ENCODE data around the gene HEMGN. TPM values are rescaled to one million over a fixed set of nuclear protein-coding genes. Genes with fewer than 3 reads are reported as not detected.
"Not testable (repeated sequence)": the region's sequence is repeated elsewhere in the genome, so short reads cannot be mapped to it uniquely, and the experiment has no call there.

HEMGN gene
- total RNA-seq, 1 donor from 2014 or later, result not detected

DNA sequence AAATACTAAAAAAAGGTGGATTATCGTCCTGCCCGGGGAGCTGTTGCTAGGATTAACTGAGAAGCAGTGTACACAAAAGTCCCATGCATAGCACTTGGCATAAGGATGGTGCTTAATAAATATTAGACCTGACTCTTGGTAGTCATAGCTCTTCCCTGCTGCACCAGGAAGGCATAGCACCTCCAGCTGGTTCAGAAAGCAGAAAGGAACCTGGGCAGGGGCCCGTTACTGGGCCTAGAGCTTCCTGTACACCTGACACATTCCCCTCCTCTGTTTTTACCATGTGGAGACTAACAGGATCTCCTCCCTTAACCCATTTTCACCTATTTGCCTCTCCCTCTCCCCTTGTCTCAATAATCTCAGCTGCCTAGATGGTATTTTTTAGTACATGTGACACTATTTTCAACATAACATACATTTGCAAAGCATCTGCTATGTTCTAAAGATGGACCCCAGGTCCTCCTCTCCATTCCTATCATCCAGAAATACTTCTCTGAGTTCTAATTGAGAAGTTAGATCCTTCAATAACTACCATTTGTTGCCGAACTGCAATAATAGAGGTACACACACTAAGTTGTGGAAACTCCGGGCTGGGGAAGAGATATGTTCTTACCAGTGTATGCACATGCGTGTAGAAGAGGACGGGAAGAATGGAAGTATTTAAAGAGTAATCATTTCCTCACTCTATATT lies 42.0 kb upstream of the HEMGN start:
- no peak for TF ChIP-seq CTCF (IDR thresholded peaks at IDR 0.05)
- H3K4me3 Mint-ChIP-seq (ENCODE audit: unreplicated experiment), result no peak overlapping the region
- no peaks in the 10 kb centered on the region for H3K36me3 Mint-ChIP-seq (ENCODE audit: low read depth)
- no peaks in the 10 kb centered on the region for H3K27me3 Mint-ChIP-seq (ENCODE audit: low read depth)
- H3K4me1 Mint-ChIP-seq (ENCODE audit: low read depth), result peaks cover 21% of the 10 kb centered on the region
- H3K27ac Mint-ChIP-seq (ENCODE audit: unreplicated experiment), result no peak overlapping the region
- peaks cover 2% of the 10 kb centered on the region for H3K9me3 Mint-ChIP-seq (ENCODE audit: low read depth)
- DNase-seq (ENCODE audit: low spot score), result no peak

DNA sequence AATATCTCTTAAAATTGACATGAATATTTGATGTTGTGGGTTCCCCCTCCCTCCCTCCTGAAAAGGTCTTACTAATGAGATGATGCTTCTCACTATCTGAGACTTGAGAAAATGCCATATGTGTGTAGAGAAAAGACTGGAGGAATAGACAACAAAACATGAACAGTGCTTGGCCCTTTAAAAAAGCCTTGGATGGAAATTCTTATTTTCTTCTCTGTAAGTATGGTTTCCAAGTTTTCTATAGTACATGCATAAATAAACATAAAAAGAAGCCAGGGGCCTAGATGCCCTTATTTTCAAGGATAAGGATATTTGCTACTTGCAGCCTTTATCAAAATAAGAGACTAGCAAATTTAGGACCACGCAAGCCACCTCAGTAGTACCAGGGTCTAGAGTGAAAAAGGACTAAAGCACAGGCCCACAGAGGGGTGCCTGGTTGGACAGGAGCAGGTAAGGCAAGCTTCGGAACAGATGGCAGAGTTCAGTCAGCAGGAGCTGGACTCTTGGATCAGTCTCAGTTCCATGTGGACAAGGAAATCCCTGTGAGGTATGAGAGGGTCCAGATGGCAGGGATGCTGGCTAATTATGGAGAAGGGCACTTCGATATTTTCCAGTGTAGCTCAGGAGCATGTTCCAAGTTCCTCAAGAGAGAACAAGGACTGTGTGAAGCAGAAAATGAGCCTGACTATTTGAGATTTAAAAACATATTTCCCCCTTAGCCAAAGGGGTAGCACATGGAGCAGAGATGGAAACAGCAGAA lies 40.6 kb upstream of the HEMGN start:
- Mint-ChIP-seq H3K4me3 (ENCODE audit: unreplicated experiment) (no peak overlapping the region), H3K36me3 (ENCODE audit: low read depth) (peaks cover 1% of the 10 kb centered on the region), H3K9me3 (ENCODE audit: low read depth) (peaks cover 2% of the 10 kb centered on the region), H3K27ac (ENCODE audit: unreplicated experiment) (no peak overlapping the region), H3K27me3 (ENCODE audit: low read depth) (peaks cover 2% of the 10 kb centered on the region), H3K4me1 (ENCODE audit: low read depth) (peaks cover 21% of the 10 kb centered on the region)
- TF ChIP-seq CTCF (IDR thresholded peaks at IDR 0.05), result no peak
- DNase-seq (ENCODE audit: low spot score), result no peak

GRCh38 chr9:97976633-97977032 lies 38.7 kb upstream of the HEMGN start:
- not testable (repeated sequence) for H3K36me3 Mint-ChIP-seq (ENCODE audit: low read depth); H3K9me3 Mint-ChIP-seq (ENCODE audit: low read depth); H3K27ac Mint-ChIP-seq (ENCODE audit: unreplicated experiment); H3K4me3 Mint-ChIP-seq (ENCODE audit: unreplicated experiment); DNase-seq (ENCODE audit: low spot score)
- Mint-ChIP-seq H3K4me1 (ENCODE audit: low read depth) (peaks cover 12% of the 10 kb centered on the region), H3K27me3 (ENCODE audit: low read depth) (peaks cover 19% of the 10 kb centered on the region)

GRCh38 chr9:97975376-97975775 lies 37.4 kb upstream of the HEMGN start:
- Mint-ChIP-seq H3K27me3 (ENCODE audit: low read depth) (peaks cover 19% of the 10 kb centered on the region), H3K4me3 (ENCODE audit: unreplicated experiment) (no peak overlapping the region), H3K9me3 (ENCODE audit: low read depth) (peaks cover 2% of the 10 kb centered on the region), H3K36me3 (ENCODE audit: low read depth) (peaks cover 1% of the 10 kb centered on the region), H3K4me1 (ENCODE audit: low read depth) (peaks cover under 1% of the 10 kb centered on the region), H3K27ac (ENCODE audit: unreplicated experiment) (no peak overlapping the region)
- DNase-seq (ENCODE audit: low spot score), result no peak
- no peak for TF ChIP-seq CTCF (IDR thresholded peaks at IDR 0.05)

DNA sequence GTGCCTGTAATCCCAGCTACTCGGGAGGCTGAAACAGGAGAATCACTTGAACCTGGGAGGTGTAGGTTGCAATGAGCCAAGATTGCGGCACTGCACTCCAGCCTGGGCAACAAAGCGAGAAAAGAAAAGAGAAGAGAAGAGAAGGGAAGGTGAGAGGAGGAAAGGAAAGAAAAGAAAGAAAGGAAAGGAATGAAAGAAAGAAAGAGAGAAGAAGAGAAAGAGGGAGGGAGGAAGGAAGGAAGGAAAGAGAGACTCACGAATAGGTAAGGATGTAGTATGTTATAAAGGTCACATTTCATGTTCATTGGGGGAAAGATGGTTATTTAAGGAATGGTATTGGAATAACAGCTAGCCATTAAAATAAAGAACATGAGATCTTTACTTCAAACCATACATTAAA lies 34.8 kb upstream of the HEMGN start:
- no peak for TF ChIP-seq CTCF (IDR thresholded peaks at IDR 0.05)
- Mint-ChIP-seq H3K9me3 (ENCODE audit: low read depth) (peaks cover 2% of the 10 kb centered on the region), H3K4me3 (ENCODE audit: unreplicated experiment) (no peak overlapping the region), H3K4me1 (ENCODE audit: low read depth) (peaks cover 3% of the 10 kb centered on the region), H3K27ac (ENCODE audit: unreplicated experiment) (no peak overlapping the region), H3K27me3 (ENCODE audit: low read depth) (peaks cover 24% of the 10 kb centered on the region), H3K36me3 (ENCODE audit: low read depth) (peaks cover 1% of the 10 kb centered on the region)
- DNase-seq (ENCODE audit: low spot score), result no peak
